HCT116 (cell line): Measurements from ENCODE around the gene DNASE2B. TPM values are rescaled to one million over a fixed set of nuclear protein-coding genes. Genes with fewer than 3 reads are reported as not detected.

Experiments
- ATAC-seq: fragments of 200-7000 bp; cut with Tn5 transposase; 2 replicates; pipeline ENCODE4 v1.9.1; 2020; ENCODE audit warnings: mild to moderate bottlenecking, moderate library complexity
- BruUV-seq: library from RNA; stranded (reverse); fragments of 400-500 nt; replicated peaks from 2 replicates; lab custom pipeline; 2021; lab: Mats Ljungman, UMichigan
- CTCF ChIA-PET: fragments of 300-600 bp; sonication (Branson Sonifier 250); formaldehyde crosslinking; loops from one replicate; lab custom pipeline; 2021; ENCODE audit warnings: antibody characterized with exemption; lab: Charles Lee
- POLR2A ChIA-PET: fragments of 300-600, 350-600 bp; sonication (Branson Sonifier 250); formaldehyde crosslinking; loops from one replicate; lab custom pipeline; 2021; ENCODE audit warnings: antibody characterized with exemption; lab: Charles Lee
- RAD21 ChIA-PET, 2 experiments: fragments of 300-600 bp; sonication (Branson Sonifier 250); formaldehyde crosslinking; loops; one replicate each; lab custom pipeline; 2023; ENCODE audit warnings: low total read pairs in 2 of 2; ENCODE audit not compliant: uncharacterized antibody in 2 of 2, unreplicated experiment in 2 of 2, low non-redundant PET in 1 of 2; lab: Charles Lee
- DNase-seq: peaks from one replicate; pipeline ENCODE4 v3.0.0-alpha.2; 2010; ENCODE audit warnings: low read depth, low spot score
- H2AFZ ChIP-seq: fragments of 200-600 bp; shearing (Covaris generic), sonication (generic); 2 replicates; pipeline ENCODE4 v1.6.1; 2017; ENCODE audit warnings: low read depth, mixed run types, mixed read lengths, antibody characterized with exemption, low read length; ENCODE audit not compliant: poor library complexity, severe bottlenecking
- H3K27ac ChIP-seq: 2 replicates; pipeline ENCODE4 v1.5.1; 2012; ENCODE audit warnings: low read depth, low read length
- H3K27me3 ChIP-seq: fragments of 200-600 bp; sonication (generic); 2 replicates; pipeline ENCODE4 v1.6.1; 2016; ENCODE audit warnings: mixed run types, low read length, mixed read lengths; ENCODE audit not compliant: insufficient read depth
- H3K36me3 ChIP-seq, 2 experiments: fragments of 200-500 bp in 1 of 2; fragments of 200-600 bp in 1 of 2; sonication (Bioruptor generic) in 1 of 2; sonication (generic) in 1 of 2; 2 replicates each; pipeline versions ENCODE4 v1.5.1 to v1.6.1; 2014 to 2016; ENCODE audit warnings: low read length in 2 of 2, inconsistent platforms in 1 of 2, mixed read lengths in 1 of 2, mixed run types in 1 of 2; ENCODE audit not compliant: insufficient read depth in 2 of 2, control insufficient read depth in 1 of 2
- H3K4me1 ChIP-seq, 2 experiments: fragments of 200-600 bp in 1 of 2; sonication (generic) in 1 of 2; 2 replicates each; pipeline versions ENCODE4 v1.5.1 to v1.6.1; 2012 to 2017; ENCODE audit warnings: low read length in 2 of 2, inconsistent platforms in 1 of 2, mild to moderate bottlenecking in 1 of 2, mixed read lengths in 1 of 2, mixed run types in 1 of 2, moderate library complexity in 1 of 2; ENCODE audit not compliant: insufficient read depth in 2 of 2, control insufficient read depth in 1 of 2
- H3K4me2 ChIP-seq: fragments of 200-600 bp; sonication (generic); 2 replicates; pipeline ENCODE4 v1.6.1; 2017; ENCODE audit warnings: mixed run types, low read length, mixed read lengths
- H3K4me3 ChIP-seq, 2 experiments: fragments of 200-600 bp in 1 of 2; sonication (generic) in 1 of 2; replicated peaks in 1 of 2; 2 replicates each; pipeline ENCODE4 v1.5.1; 2011 to 2016; ENCODE audit warnings: low read length in 2 of 2, control low read depth in 1 of 2, low read depth in 1 of 2, mild to moderate bottlenecking in 1 of 2, mixed read lengths in 1 of 2, mixed run types in 1 of 2
- H3K79me2 ChIP-seq: fragments of 200-600 bp; sonication (generic); 2 replicates; pipeline ENCODE4 v1.6.1; 2017; ENCODE audit warnings: mild to moderate bottlenecking, mixed run types, low read length, moderate library complexity, mixed read lengths; ENCODE audit not compliant: insufficient read depth
- H3K9ac ChIP-seq: fragments of 200-600 bp; sonication (generic); 2 replicates; pipeline ENCODE4 v1.6.1; 2016; ENCODE audit warnings: low read length, mixed read lengths
- H3K9me2 ChIP-seq: fragments of 200-600 bp; sonication (generic), shearing (Covaris generic); 2 replicates; pipeline ENCODE4 v1.6.1; 2017; ENCODE audit warnings: mixed run types, mild to moderate bottlenecking, moderate library complexity; ENCODE audit not compliant: insufficient read depth
- H3K9me3 ChIP-seq, 2 experiments: fragments of 200-500 bp in 1 of 2; fragments of 200-600 bp in 1 of 2; sonication (Bioruptor generic) in 1 of 2; sonication (generic) in 1 of 2; 2 replicates each; pipeline ENCODE4 v1.6.1; 2014 to 2017; ENCODE audit warnings: low read length in 2 of 2, mixed read lengths in 2 of 2, inconsistent platforms in 1 of 2, low read depth in 1 of 2, mild to moderate bottlenecking in 1 of 2, mixed run types in 1 of 2, moderate library complexity in 1 of 2; ENCODE audit not compliant: control insufficient read depth in 1 of 2, insufficient read depth in 1 of 2
- H4K20me1 ChIP-seq: fragments of 200-600 bp; sonication (generic), shearing (Covaris generic); 2 replicates; pipeline ENCODE4 v1.6.1; 2017; ENCODE audit warnings: mixed run types, mild to moderate bottlenecking, moderate library complexity; ENCODE audit not compliant: insufficient read depth
- CBX3 ChIP-seq: IDR thresholded peaks from 2 replicates; pipeline ENCODE4 v1.6.1; 2012; ENCODE audit warnings: low read depth
- CEBPB ChIP-seq: IDR thresholded peaks from 2 replicates; pipeline ENCODE4 v1.6.1; 2012; ENCODE audit warnings: low read depth
- CTCF ChIP-seq, 3 experiments: fragments of 200-600 bp in 1 of 3; sonication (generic) in 1 of 3; IDR thresholded peaks in 2 of 3; conservative IDR thresholded peaks in 1 of 3; 2 replicates each; pipeline ENCODE4 v1.5.1; 2012 to 2017; ENCODE audit warnings: low read depth in 2 of 3, low read length in 2 of 3, antibody characterized with exemption in 1 of 3, borderline replicate concordance in 1 of 3, control low read depth in 1 of 3, mild to moderate bottlenecking in 1 of 3, mixed read lengths in 1 of 3, mixed run types in 1 of 3, moderate library complexity in 1 of 3; ENCODE audit not compliant: insufficient read depth in 1 of 3
- EGR1 ChIP-seq: IDR thresholded peaks from 2 replicates; pipeline ENCODE4 v1.6.1; 2012; ENCODE audit warnings: low read depth
- ELF1 ChIP-seq: IDR thresholded peaks from 2 replicates; pipeline ENCODE4 v1.6.1; 2012; ENCODE audit warnings: low read depth, borderline replicate concordance
- EZH2 ChIP-seq: fragments of 200-600 bp; sonication (generic); IDR thresholded peaks from 2 replicates; pipeline ENCODE4 v1.6.1; 2017; ENCODE audit warnings: antibody characterized with exemption, mixed run types
- EZH2phosphoT487 ChIP-seq: fragments of 200-600 bp; IDR thresholded peaks from 2 replicates; pipeline ENCODE4 v1.6.1; 2018; ENCODE audit warnings: antibody characterized with exemption, borderline replicate concordance
- FOSL1 ChIP-seq: IDR thresholded peaks from 2 replicates; pipeline ENCODE4 v1.6.1; 2012; ENCODE audit warnings: low read depth
- JUND ChIP-seq: IDR thresholded peaks from 2 replicates; pipeline ENCODE4 v1.6.1; 2012
- MAX ChIP-seq: IDR thresholded peaks from 2 replicates; pipeline ENCODE4 v1.6.1; 2012
- POLR2AphosphoS5 ChIP-seq: IDR thresholded peaks from 2 replicates; pipeline ENCODE4 v1.6.1; 2011; ENCODE audit warnings: mild to moderate bottlenecking, low read depth, low read length, moderate library complexity
- RAD21 ChIP-seq: IDR thresholded peaks from 2 replicates; pipeline ENCODE4 v1.6.1; 2012; ENCODE audit warnings: low read depth, mild to moderate bottlenecking
- REST ChIP-seq: IDR thresholded peaks from 2 replicates; pipeline ENCODE4 v1.6.1; 2012; ENCODE audit warnings: low read depth
- TCF7L2 ChIP-seq: IDR thresholded peaks from 2 replicates; pipeline ENCODE4 v1.7.0; 2011; ENCODE audit warnings: borderline replicate concordance, inconsistent platforms; ENCODE audit not compliant: insufficient read depth, insufficient read length; ENCODE audit errors: extremely low read depth
- YY1 ChIP-seq: IDR thresholded peaks from 2 replicates; pipeline ENCODE4 v1.6.1; 2011; ENCODE audit warnings: low read length, low read depth, moderate library complexity, mild to moderate bottlenecking; ENCODE audit not compliant: insufficient replicate concordance; ENCODE audit errors: extremely low read depth
- ZBTB33 ChIP-seq: IDR thresholded peaks from 2 replicates; pipeline ENCODE4 v1.6.1; 2011; ENCODE audit warnings: mild to moderate bottlenecking, low read length, moderate library complexity; ENCODE audit not compliant: insufficient replicate concordance; ENCODE audit errors: extremely low read depth
- ZNF274 ChIP-seq: fragments of 200-500 bp; sonication (Bioruptor generic); IDR thresholded peaks from 2 replicates; pipeline ENCODE4 v1.6.1; 2014; ENCODE audit warnings: mild to moderate bottlenecking, low read depth, low read length, inconsistent platforms
- intact Hi-C: fragments of 100-400 bp; cut with micrococcal nuclease; formaldehyde crosslinking; loops from 2 replicates; pipeline ENCODE4 v1.10.0; 2022
- total RNA-seq: library from RNA; stranded (reverse); gene quantifications from one replicate; pipeline ENCODE4 v1.2.1, GENCODE V29; 2021; ENCODE audit not compliant: unreplicated experiment

Gene DNASE2B
- total RNA-seq, 1 experiment from 2014 or later: 0.42 TPM

GRCh38 chr1:84427250-84428188, 29.2 kb downstream of the DNASE2B start:
- Histone ChIP-seq H3K4me1 (peaks cover 35 to 40% of the 10 kb centered on the region in 2 experiments), H4K20me1 (no peaks in the 10 kb centered on the region), H3K9me3 (peaks cover 0 to 5% of the 10 kb centered on the region in 2 experiments; a peak in 1 of 4 replicates), H2AFZ (peak overlapping the region; percentile 70), H3K36me3 (peaks cover 0 to 17% of the 10 kb centered on the region in 2 experiments; a peak in 1 of 4 replicates), H3K4me3 (no peak overlapping the region), H3K27me3 (no peaks in the 10 kb centered on the region), H3K4me2 (peak overlapping the region; percentile 46), H3K79me2 (no peaks in the 10 kb centered on the region), H3K9ac (no peak overlapping the region), H3K9me2 (no peaks in the 10 kb centered on the region), H3K27ac (peak overlapping the region; percentile 76)
- DNase-seq (peak; percentile 60), ATAC-seq (peak; percentile 84)
- ChIA-PET CTCF (interaction anchor here (0.9 kb wide), 2 partner anchors 15 to 286 kb away, joined by 3 read pairs; no protein-coding TSS in a partner anchor), RAD21 (no interaction called here), POLR2A (interaction anchor here (0.7 to 1.5 kb wide), 3 partner anchors 8 to 22 kb away, joined by 3 to 9 read pairs (median 4); no protein-coding TSS in a partner anchor)
- TSS peak; percentile 65 for BruUV-seq
- intact Hi-C loops: no loop called here
- TF ChIP-seq EZH2: no peak
- peak; percentile 59 for TF ChIP-seq TCF7L2
- TF ChIP-seq JUND: peak; percentile 55; the same call in 1 of the 2 replicates
- no peak for TF ChIP-seq ELF1
- TF ChIP-seq CTCF (IDR thresholded peaks at IDR 0.05 in 2 of 3, conservative IDR thresholded peaks at IDR 0.05 in 1 of 3; ENCODE audit: borderline replicate concordance in 1 of 3, insufficient read depth in 1 of 3, low read depth in 2 of 3, low read length in 2 of 3): no peak
- peak; percentile 61 for TF ChIP-seq FOSL1
- no peak for TF ChIP-seq REST
- peak; percentile 78 for TF ChIP-seq CBX3
- no peak for TF ChIP-seq POLR2AphosphoS5
- TF ChIP-seq ZNF274: no peak
- 0 out of 2 replicates have a peak, but pooled peaks have one; percentile 16 for TF ChIP-seq RAD21
- TF ChIP-seq EZH2phosphoT487: no peak
- TF ChIP-seq ZBTB33: no peak
- TF ChIP-seq YY1: no peak
- no peak for TF ChIP-seq CEBPB
- TF ChIP-seq MAX: no peak; the same call in 1 of the 2 replicates
- TF ChIP-seq EGR1: no peak
